HG03342 (cell line): ENCODE data around the gene TRIM58.

Experiments
- ATAC-seq: cut with Tn5 transposase; IDR thresholded peaks from one replicate; pipeline ENCODE4 v1.9.1; 2021; ENCODE audit warnings: mild to moderate bottlenecking, moderate library complexity; ENCODE audit not compliant: unreplicated experiment

Gene TRIM58

DNA sequence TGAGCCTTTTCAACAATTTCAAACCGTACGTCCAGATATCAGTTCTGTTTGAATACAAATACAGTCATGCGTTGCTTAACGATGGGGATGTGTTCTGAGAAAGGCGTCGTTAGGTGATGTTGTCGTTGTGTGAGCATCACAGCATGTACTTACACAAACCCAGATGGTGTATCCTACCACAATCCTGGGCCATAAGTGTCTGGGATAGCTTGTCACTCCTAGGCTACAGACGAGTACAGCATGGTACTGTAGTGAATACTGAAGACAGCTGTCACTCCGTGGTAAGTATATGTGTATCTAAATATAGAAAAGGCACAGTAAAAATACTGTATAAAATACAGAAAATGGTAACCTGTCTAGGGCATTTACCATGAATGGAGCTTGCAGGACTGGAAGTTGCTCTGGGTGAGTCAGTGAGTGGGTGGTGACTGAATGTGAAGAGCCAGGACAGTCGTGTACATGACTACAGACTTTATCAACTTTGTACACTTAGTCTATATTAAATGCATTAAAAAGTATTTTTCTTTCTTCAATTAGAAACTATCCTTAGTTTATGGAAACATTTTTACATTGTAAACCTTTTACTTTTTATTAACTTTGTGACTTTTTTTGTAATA lies 27.9 kb downstream of the TRIM58 start:
- ATAC-seq: no peak

GRCh38 chr1:247895163-247895637 lies 38.2 kb downstream of the TRIM58 start, which contains the start of gene OR2W3:
Gene OR2W3 (plus strand): TSS chr1:247895587. CDS start chr1:247895587, 0 bp downstream.
- no peak for ATAC-seq

DNA sequence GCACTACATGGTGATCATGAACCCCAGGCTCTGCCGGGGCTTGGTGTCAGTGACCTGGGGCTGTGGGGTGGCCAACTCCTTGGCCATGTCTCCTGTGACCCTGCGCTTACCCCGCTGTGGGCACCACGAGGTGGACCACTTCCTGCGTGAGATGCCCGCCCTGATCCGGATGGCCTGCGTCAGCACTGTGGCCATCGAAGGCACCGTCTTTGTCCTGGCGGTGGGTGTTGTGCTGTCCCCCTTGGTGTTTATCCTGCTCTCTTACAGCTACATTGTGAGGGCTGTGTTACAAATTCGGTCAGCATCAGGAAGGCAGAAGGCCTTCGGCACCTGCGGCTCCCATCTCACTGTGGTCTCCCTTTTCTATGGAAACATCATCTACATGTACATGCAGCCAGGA lies 39.0 kb downstream of the TRIM58 start:
- no peak for ATAC-seq

GRCh38 chr1:247904122-247904521 lies 47.1 kb downstream of the TRIM58 start:
- no peak for ATAC-seq

DNA sequence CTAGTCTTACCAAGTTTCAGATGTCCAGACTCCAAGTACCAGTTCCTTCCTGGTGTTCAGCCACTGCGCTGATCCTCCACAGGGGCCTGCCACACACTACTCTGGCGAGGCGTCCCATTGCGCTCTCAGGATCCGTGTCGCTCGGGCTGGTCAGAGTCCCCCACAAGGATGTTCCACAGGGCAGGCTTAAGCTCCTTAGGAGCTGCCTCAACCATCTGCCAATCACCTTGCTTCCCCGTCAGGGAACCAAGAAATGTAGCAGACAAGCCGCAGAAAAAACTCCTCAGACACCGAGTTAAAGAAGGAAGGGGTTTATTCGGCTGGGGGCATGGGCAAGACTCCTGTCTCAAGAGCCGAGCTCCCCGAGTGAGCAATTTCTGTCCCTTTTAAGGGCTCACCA lies 48.2 kb downstream of the TRIM58 start:
- ATAC-seq: no peak

DNA sequence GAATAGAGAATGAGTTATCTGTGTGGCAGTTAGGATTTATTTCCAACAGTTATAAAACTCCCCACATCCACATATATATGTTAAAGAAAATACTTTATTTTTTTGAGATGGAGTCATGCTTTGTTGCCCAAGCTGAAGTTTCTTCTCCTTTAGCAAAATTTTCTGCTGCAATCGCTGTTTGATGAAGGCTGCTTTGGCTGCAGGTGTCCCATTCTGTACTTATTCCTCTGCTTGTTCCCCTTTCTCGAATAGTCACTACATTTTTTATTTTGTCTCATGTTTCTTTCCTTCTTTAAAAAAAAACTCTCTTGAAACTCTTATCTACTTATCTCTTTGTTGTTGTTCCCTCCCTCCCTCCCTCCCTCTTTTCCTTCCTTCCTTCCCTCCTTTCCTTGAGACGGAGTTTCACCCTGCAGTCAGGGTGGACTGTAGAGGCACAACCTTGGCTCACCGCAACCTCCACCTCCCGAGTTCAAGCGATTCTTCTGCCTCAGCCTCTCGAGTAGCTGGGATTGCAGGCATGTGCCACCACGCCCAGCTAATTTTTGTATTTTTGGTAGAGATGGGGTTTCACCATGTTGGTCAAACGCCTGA lies 49.0 kb downstream of the TRIM58 start:
- ATAC-seq: peak; percentile 16

DNA sequence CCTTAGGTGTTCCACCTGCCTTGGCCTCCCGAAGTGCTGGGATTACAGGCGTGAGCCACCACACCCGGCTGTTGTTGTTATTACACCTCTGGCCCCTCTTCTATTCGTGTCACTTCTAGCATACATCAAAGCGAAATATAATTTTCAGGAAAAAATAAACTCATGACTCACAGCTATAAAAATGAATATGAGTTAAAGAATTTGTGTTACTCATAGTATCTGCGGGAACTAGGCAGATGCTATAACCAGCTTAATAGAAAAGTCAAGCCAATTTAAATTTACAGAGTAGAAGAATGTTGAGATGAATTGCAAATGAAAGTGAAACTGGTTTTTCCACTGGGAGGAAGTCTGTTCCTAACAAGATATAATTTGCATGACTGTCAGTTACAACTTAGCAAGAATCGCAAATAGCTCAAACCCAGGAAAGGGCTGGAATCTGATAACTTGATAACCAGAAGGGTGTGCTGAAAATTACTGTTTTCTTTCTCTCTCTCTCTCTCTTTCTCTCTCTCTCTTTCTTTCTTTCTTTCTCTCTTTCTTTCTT lies 49.6 kb downstream of the TRIM58 start:
- ATAC-seq: peak; percentile 57

- ATAC-seq: no peak
Measured at GRCh38 chr1:247908766-247909165, 51.8 kb downstream of the TRIM58 start.

DNA sequence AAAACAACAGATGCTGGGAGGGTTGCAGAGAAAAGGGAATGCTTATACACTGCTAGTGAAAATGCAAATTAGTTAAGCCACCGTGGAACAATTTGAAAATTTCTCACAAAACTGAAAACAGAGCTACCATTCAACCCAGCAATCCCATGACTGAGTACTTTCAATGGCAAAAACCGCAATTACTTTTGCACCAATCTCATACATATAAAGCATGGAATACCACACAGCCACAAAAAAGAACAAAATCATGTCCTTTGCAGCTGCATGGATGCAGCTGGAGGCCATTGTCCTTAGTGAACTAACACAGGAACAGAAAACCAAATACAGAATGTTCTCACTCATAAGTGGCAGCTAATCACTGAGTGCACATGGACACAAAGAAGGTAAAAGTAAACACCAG lies 56.8 kb downstream of the TRIM58 start:
- no peak for ATAC-seq

DNA sequence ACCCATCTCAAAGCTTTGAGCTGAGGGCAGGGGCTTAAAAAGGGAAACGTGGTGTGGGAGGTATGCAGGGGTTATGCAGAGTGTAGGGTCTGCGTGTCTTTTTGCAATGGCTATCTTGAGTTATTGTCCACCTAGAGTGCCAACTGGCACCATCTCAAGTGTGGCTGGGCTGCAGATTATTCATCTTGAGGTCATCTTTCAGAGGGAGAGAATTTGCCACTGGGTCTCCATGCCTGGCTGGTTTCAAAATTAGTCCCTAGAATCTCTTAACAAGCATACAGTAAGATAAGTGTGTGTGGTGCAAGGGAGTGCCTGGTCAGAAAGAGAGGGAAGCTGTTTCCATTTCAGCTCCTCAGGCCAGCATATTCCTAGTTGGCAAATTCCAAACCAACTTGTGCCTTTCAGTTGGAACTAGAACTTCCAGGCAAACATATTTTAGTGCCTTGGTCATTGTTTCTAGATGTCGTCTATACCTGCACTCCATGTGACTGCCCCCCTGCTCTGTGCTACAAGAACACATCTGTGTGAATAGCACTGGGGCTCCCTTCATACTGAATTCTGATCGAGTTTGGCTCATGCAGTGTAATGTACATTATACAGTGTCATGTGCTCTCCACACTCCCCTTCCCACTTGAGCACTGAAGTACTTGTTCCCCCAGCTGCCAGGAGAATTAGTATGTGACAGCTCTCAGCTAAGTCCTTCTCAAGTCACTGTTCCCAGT lies 58.1 kb downstream of the TRIM58 start:
- no peak for ATAC-seq

DNA sequence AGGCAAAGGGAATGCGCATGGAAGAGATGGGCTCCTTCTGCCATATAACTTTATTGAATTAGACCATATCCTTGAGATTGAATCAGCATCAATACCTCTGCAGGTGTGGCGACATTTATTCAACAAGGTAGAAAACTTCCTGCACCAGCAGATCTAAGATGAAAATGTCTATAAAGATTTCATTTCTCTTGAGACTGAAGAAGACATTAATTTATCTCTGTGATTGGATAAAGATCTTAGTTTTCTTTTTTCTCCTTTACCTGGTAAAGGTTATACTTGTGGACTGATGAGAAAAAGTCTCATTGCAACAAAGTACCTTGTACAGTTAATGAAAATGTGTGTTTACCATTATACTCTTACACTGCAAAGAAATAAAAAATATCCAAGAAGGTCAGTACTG lies 63.0 kb downstream of the TRIM58 start, which contains the start of gene OR2T8:
OR2T8 (plus strand) TSS at position 301 of the 400 bp plus-strand sequence. CDS start 766 bp downstream, outside the sequence.
- no peak for ATAC-seq

GRCh38 chr1:247923941-247924340 lies 67.0 kb downstream of the TRIM58 start:
- ATAC-seq: no peak

- no peak for ATAC-seq
Measured at GRCh38 chr1:247924868-247925267, 67.9 kb downstream of the TRIM58 start, which contains the start of gene OR2AJ1. Gene OR2AJ1 (plus strand): TSS chr1:247924889. CDS start chr1:247933769, 8,880 bp downstream.
